ENCODE data around the gene ZNF638.

GRCh38 chr2:71469403-71470398 lies 138.1 kb downstream of the ZNF638 start:
- no peak for TF ChIP-seq POLR2AphosphoS5 (IDR thresholded peaks at IDR 0.05; ENCODE audit: low read depth, low read length)
- no peak for TF ChIP-seq SIN3A (IDR thresholded peaks at IDR 0.05; ENCODE audit: borderline replicate concordance, insufficient read depth, low read length)
- no peak for TF ChIP-seq TAF1 (IDR thresholded peaks at IDR 0.05; ENCODE audit: borderline replicate concordance, insufficient read depth, low read length)
